Body of pancreas (tissue), 4 donors: Measurements from ENCODE around the gene PSMD5.

ENCODE experiments used
- POLR2A ChIP-seq, 3 donors: fragments of 450-650 bp; IDR thresholded peaks; one replicate each; pipeline ENCODE4 v1.6.1; 2016; ENCODE audit warnings: antibody characterized with exemption in 3 of 3, mild to moderate bottlenecking in 2 of 3
- TF ChIP-seq, protein P1 (sequence below), 7 experiments: fragments of 450-650 bp in 4 of 7; fragments of 200-600 bp in 3 of 7; sonication (generic) in 3 of 7; IDR thresholded peaks; one replicate each; pipeline ENCODE4 v1.5.1; 2016 to 2019; ENCODE audit warnings: antibody characterized with exemption in 7 of 7

DNA sequence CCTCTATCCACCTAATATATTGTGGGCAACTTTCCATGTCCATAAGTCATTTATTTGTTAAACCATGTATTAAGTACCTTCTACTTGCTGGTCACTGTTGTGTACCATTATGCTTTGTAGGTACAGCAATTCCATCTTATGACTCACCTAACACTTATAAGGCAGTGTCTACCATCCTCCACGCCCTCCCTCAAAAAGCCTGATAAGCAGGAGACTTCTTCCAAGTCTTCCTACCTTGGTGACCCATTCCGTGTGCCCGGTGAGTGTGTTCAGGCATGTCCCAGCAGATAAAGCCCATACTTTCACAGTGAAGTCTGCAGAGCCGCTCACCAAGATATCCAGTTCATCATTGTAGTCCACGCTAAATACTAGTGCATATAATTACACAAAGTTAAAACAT is 66.9 kb downstream of the PSMD5 start:
- TF ChIP-seq, protein P1, sequence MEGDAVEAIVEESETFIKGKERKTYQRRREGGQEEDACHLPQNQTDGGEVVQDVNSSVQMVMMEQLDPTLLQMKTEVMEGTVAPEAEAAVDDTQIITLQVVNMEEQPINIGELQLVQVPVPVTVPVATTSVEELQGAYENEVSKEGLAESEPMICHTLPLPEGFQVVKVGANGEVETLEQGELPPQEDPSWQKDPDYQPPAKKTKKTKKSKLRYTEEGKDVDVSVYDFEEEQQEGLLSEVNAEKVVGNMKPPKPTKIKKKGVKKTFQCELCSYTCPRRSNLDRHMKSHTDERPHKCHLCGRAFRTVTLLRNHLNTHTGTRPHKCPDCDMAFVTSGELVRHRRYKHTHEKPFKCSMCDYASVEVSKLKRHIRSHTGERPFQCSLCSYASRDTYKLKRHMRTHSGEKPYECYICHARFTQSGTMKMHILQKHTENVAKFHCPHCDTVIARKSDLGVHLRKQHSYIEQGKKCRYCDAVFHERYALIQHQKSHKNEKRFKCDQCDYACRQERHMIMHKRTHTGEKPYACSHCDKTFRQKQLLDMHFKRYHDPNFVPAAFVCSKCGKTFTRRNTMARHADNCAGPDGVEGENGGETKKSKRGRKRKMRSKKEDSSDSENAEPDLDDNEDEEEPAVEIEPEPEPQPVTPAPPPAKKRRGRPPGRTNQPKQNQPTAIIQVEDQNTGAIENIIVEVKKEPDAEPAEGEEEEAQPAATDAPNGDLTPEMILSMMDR (IDR thresholded peaks at IDR 0.05): no peak
- no peak for TF ChIP-seq POLR2A (IDR thresholded peaks at IDR 0.05)
